Measurements from ENCODE around the gene C21orf58.
"Not testable (repeated sequence)": the region's sequence is repeated elsewhere in the genome, so short reads cannot be mapped to it uniquely, and the experiment has no call there.

The C21orf58 gene

DNA sequence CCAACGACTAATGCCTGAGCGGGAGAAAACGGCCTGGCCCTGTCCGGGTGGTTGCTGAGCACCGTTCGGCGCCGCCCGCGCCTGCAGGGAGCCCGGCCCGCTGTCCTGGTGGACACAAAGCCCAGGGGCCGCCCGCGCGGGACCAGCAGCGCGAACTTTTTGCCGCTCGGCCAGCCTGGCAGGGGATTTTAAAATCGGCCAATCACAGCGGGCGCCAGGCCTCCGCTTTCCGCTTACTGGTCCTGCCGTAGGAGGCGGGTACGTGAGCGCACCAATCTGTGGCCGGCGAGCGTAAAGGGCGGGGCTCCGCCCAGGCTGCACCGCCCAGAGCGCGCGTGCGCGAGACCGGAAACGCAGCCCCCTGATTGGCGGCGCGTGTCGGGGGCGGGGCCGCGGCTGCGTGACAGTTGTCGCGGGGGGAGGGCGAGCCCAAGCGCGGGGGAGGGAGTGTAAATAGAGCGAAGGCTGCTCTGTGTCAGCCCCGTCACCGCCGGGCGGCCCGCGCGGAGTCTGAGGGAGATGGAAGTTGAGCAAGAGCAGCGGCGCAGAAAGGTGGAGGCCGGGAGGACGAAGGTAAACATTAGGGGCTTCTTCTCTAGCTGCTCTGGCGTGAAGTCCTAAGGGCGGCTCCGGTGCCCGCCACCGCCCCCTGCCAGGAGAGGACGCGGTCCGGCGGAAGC, at the start of gene C21orf58, which contains the start of gene PCNT:
Gene C21orf58, minus strand, starts transcription at position 161 of the 680 bp plus-strand sequence. CDS start 1,132 bp downstream, outside the sequence.
Gene PCNT, plus strand, starts transcription at position 447 of the 680 bp plus-strand sequence. Its CDS starts 73 bp downstream, at position 520.
- TF ChIP-seq, protein P1, sequence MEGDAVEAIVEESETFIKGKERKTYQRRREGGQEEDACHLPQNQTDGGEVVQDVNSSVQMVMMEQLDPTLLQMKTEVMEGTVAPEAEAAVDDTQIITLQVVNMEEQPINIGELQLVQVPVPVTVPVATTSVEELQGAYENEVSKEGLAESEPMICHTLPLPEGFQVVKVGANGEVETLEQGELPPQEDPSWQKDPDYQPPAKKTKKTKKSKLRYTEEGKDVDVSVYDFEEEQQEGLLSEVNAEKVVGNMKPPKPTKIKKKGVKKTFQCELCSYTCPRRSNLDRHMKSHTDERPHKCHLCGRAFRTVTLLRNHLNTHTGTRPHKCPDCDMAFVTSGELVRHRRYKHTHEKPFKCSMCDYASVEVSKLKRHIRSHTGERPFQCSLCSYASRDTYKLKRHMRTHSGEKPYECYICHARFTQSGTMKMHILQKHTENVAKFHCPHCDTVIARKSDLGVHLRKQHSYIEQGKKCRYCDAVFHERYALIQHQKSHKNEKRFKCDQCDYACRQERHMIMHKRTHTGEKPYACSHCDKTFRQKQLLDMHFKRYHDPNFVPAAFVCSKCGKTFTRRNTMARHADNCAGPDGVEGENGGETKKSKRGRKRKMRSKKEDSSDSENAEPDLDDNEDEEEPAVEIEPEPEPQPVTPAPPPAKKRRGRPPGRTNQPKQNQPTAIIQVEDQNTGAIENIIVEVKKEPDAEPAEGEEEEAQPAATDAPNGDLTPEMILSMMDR (IDR thresholded peaks at IDR 0.05; ENCODE audit: low read depth, low read length, missing control alignments) = no peak
- DNase-seq (ENCODE audit: low read depth) = peak; percentile 90
- peak within 1 kb of the TSS; percentile 100 for H3K4me3 ChIP-seq (ENCODE audit: low read depth, low read length)

DNA sequence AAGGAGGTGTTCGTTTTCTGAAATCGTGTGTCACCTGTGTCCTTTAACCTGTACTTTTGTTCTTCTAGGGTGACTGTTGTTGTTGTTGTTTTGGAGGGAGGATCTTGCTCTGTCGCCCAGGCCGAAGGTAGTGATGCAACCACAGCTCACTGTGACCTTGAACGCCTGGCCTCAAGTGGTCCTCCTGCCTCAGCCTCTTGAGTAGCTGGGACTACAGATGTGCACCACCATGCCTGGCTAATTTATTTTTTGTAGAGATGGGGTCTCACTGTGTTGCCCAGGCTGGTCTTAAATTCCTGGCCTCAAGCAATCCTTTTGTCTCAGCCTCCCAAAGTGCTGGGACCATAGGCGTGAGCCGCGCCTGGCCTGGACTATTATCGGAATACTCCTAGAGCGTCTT, 49.3 kb upstream of the C21orf58 start:
- not testable (repeated sequence) for DNase-seq (ENCODE audit: low read depth)

DNA sequence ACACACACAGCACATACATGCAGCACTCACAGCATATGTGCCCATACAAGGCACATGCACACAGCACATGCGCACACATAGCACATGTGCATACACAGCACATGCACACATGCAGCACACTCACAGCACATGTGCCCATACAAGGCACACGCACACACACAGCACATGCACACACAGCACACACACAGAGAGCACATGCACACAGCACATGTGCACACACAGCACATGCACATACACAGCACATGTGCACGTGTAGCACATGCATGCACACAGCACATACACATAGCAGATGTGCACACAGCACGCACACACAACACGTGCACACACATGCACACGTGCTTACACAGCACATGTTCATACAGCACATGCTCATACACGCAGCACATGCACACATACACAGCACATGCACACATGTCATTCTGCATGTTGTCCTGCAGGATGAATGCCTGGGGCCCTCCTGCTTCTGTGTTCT, 48.4 kb upstream of the C21orf58 start:
- TF ChIP-seq, protein P1 (IDR thresholded peaks at IDR 0.05; ENCODE audit: low read depth, low read length, missing control alignments) = no peak

More for the DNA sequence above, 49.3 kb upstream of the C21orf58 start:
- H3K4me3 ChIP-seq (ENCODE audit: low read depth, low read length) = not testable (repeated sequence)

DNA sequence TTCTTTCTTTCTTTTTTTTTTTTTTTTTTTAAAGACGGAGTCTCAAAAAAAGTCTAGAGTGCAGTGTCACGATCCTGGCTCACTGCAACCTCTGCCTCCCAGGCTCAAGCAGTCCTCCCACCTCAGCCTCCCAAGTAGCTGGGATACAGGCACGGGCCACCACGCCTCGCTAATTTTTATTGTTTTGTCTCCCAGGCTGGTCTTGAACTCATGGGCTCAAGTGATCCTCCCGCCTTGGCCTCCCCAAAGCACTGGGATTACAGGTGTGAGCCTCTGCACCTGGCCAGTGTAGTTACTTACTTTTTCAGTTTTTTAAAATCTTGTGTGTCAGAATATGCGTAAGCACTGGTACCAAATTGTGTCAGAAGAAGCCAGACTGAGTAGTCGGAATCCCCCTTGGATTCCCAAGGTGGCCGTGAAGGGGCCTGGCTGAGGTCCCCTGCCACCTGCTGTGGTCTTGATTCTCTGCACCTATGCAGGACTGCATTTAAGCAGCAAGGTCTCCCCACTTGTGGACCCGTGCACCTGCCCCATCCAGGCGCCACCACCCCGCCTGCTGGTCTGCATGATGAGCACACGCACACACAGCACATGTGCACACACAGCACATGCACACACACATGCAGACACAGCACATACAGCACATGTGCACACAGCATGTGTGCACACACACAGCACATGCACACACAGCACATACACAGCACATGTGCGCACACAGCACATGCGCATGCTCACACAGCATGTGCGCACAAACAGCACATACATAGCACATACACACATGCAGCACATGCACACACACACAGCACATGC, 47.7 kb upstream of the C21orf58 start:
- no peak overlapping the region for H3K4me3 ChIP-seq (ENCODE audit: low read depth, low read length)
- no peak for DNase-seq (ENCODE audit: low read depth)
- TF ChIP-seq, protein P1 (IDR thresholded peaks at IDR 0.05; ENCODE audit: low read depth, low read length, missing control alignments) = no peak

More for the DNA sequence above, 48.4 kb upstream of the C21orf58 start:
- no peak overlapping the region for H3K4me3 ChIP-seq (ENCODE audit: low read depth, low read length)
- DNase-seq (ENCODE audit: low read depth) = no peak

DNA sequence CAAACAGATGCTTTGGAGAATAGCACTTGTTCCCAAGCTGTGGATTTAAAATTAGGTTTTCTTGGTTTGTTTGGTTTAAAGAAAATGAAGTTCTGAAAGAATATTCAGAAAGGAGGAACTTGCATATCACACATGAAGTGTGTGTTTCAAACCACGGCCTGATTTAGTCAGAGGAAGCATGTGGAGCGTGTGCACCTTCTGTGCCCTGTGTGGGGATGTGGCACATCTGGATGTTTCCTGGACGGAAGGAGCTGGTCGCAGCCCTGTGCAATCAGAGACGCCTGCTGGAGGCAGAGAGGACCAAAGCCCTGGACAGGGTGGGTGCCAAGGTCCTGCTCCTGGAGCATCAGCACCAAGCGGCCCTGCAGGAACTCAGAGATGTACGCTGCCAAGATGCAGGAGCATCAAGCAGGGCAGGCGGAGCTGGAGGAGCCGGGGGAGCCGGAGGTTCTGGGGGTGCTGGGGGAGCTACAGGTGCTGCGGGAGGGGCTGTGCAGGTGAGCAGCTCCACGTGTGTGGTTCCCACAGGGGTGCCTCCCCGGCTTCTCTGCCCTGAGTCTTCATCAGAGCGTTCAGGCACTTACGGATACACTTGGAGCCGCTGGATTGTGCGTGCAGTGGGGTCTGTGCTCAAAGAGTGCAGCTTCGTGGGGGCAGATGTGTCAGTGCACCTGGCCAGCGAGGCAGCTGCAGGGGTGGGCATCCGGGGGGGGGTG, 46.0 kb upstream of the C21orf58 start:
- no peak overlapping the region for H3K4me3 ChIP-seq (ENCODE audit: low read depth, low read length)
- TF ChIP-seq, protein P1 (IDR thresholded peaks at IDR 0.05; ENCODE audit: low read depth, low read length, missing control alignments) = no peak

DNA sequence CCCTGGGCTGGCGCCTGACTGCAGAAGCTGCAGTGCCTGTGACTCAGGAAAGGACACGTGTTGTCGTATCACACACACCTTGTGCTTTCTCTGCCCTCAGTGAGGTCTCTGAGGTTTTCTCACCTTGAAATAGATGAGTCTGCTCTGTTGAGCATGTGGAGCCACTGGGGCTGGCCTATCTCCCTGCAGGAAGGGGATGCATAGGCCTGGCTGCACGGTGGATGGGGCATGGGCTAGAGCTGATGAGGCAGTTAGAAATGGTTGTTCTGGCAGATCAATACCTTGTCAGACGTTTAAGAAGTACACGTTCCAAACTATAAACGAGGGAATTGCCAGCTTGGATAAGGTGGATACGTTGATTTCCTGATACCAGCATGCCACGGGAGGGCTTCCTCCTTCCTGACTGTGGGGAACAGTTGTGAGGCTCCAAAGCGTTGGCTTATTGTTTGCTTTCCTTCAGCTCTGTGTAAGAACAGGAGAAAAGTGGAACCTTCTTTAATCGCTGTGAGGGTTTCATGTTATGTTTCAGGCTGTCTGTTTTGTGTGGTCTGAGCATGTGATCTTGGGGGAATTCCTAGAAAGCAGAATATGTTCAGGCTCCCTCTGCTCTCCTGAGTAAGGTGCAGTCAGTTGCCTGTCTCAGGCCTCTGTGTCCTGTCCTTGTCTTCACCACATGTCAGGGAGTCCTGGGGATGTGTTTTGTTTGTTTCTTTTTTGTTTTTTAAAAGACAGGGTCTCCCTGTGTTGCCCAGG, 45.0 kb upstream of the C21orf58 start:
- peak overlapping the region; percentile 18; the same call in 1 of the 2 replicates for H3K4me3 ChIP-seq (ENCODE audit: low read depth, low read length)
- TF ChIP-seq, protein P1 (IDR thresholded peaks at IDR 0.05; ENCODE audit: low read depth, low read length, missing control alignments) = no peak
- no peak for DNase-seq (ENCODE audit: low read depth)

More for the DNA sequence above, 46.0 kb upstream of the C21orf58 start:
- no peak for DNase-seq (ENCODE audit: low read depth)

All from GM12864 (cell line).